HepG2 (cell line): ENCODE results near the gene AFG1L. TPM values are rescaled to one million over a fixed set of nuclear protein-coding genes. Genes with fewer than 3 reads are reported as not detected.

Source experiments
- HBP1 ChIP-seq: IDR thresholded peaks from 2 replicates; pipeline ENCODE4 v1.6.1; 2016; ENCODE audit warnings: low read depth, control low read depth
- HNRNPLL ChIP-seq: fragments of 200-400 bp; formaldehyde crosslinking; IDR thresholded peaks from 2 replicates; pipeline ENCODE4 v1.6.1; 2017; ENCODE audit warnings: mild to moderate bottlenecking, low read depth, low read length; ENCODE audit not compliant: poor library complexity, severe bottlenecking
- IKZF1 ChIP-seq: fragments of 450-650 bp; IDR thresholded peaks from 2 replicates; pipeline ENCODE4 v1.7.1; 2016
- JDP2 ChIP-seq: sonication (generic); formaldehyde crosslinking; IDR thresholded peaks from 2 replicates; pipeline ENCODE4 v1.8.1; 2022; ENCODE audit warnings: missing genetic modification reagents, borderline replicate concordance
- KLF11 ChIP-seq: IDR thresholded peaks from 2 replicates; pipeline ENCODE4 v1.6.1; 2016; ENCODE audit warnings: missing compliant biosample characterization
- PBX2 ChIP-seq: IDR thresholded peaks from 2 replicates; pipeline ENCODE4 v1.6.1; 2016; ENCODE audit warnings: control low read depth
- SOX13 ChIP-seq, 3 experiments: fragments of 450-650 bp in 1 of 3; sonication (generic) in 1 of 3; formaldehyde crosslinking in 1 of 3; IDR thresholded peaks in 2 of 3; conservative IDR thresholded peaks in 1 of 3; 2 replicates each; pipeline versions ENCODE4 v1.5.0 to v1.6.1; 2016 to 2020; ENCODE audit warnings: antibody characterized with exemption in 1 of 3, mild to moderate bottlenecking in 1 of 3, missing compliant biosample characterization in 1 of 3, missing genetic modification reagents in 1 of 3, moderate library complexity in 1 of 3
- SP1 ChIP-seq, 2 experiments: fragments of 450-650 bp in 1 of 2; sonication (generic) in 1 of 2; formaldehyde crosslinking in 1 of 2; IDR thresholded peaks; 2 replicates each; pipeline versions ENCODE4 v1.4.0 to v1.6.1; 2016 to 2020; ENCODE audit warnings: missing genetic modification reagents in 1 of 2
- ZMYM4 ChIP-seq: sonication (generic); formaldehyde crosslinking; IDR thresholded peaks from 2 replicates; pipeline ENCODE4 v1.8.1; 2023; ENCODE audit warnings: mild to moderate bottlenecking, missing genetic modification reagents
- ZNF224 ChIP-seq: sonication (generic); formaldehyde crosslinking; IDR thresholded peaks from 2 replicates; pipeline ENCODE4 v1.5.0; 2020; ENCODE audit warnings: mild to moderate bottlenecking, missing genetic modification reagents
- ZNF263 ChIP-seq: sonication (generic); formaldehyde crosslinking; IDR thresholded peaks from 2 replicates; pipeline ENCODE4 v1.4.0; 2020; ENCODE audit warnings: missing genetic modification reagents
- ZNF354B ChIP-seq: sonication (generic); formaldehyde crosslinking; IDR thresholded peaks from 2 replicates; pipeline ENCODE4 v1.8.0; 2022; ENCODE audit warnings: mild to moderate bottlenecking, missing genetic modification reagents
- ZNF44 ChIP-seq: sonication (generic); formaldehyde crosslinking; IDR thresholded peaks from 2 replicates; pipeline ENCODE4 v1.5.1; 2020; ENCODE audit warnings: mild to moderate bottlenecking, missing genetic modification reagents
- ZNF614 ChIP-seq: IDR thresholded peaks from 2 replicates; pipeline ENCODE4 v1.6.1; 2018; ENCODE audit warnings: missing biosample characterization, missing genetic modification reagents, inconsistent platforms, borderline replicate concordance
- ZNF792 ChIP-seq: IDR thresholded peaks from 2 replicates; pipeline ENCODE4 v1.6.1; 2016
- polyA plus RNA-seq, 8 experiments: library from polyadenylated mRNA; depleted of rRNA in 3 of 8; stranded (reverse) in 7 of 8; unstranded in 1 of 8; fragments of >200 nt; fragmentation: Illumina TruSeq in 4 of 8; extraction: Trizol in 4 of 8; gene quantifications; 2 replicates each; pipeline versions ENCODE4 v1.2.1 to v1.2.3, GENCODE V29; 2011 to 2016; ENCODE audit warnings: low read depth in 4 of 8, missing spikeins in 1 of 8, mixed read lengths in 1 of 8; ENCODE audit not compliant: insufficient read depth in 1 of 8
- total RNA-seq, 5 experiments: library from RNA; depleted of rRNA; stranded (reverse); fragments of >200 nt; fragmentation: Illumina TruSeq; extraction: Trizol; gene quantifications; 2 replicates each; pipeline ENCODE4 v1.2.3, GENCODE V29; 2016; ENCODE audit warnings: low read depth in 1 of 5
- TF ChIP-seq, protein P1 (sequence below): IDR thresholded peaks from 2 replicates; pipeline ENCODE4 v1.6.1; 2018; ENCODE audit warnings: missing genetic modification reagents
- TF ChIP-seq, protein P2 (sequence below): sonication (generic); formaldehyde crosslinking; IDR thresholded peaks from 2 replicates; pipeline ENCODE4 v1.4.0; 2020; ENCODE audit warnings: mild to moderate bottlenecking, low read depth, missing genetic modification reagents
- TF ChIP-seq, protein P3 (sequence below): sonication (generic); formaldehyde crosslinking; IDR thresholded peaks from 2 replicates; pipeline ENCODE4 v1.4.0; 2020; ENCODE audit warnings: missing genetic modification reagents
- TF ChIP-seq, protein P4 (sequence below): sonication (generic); formaldehyde crosslinking; IDR thresholded peaks from 2 replicates; pipeline ENCODE4 v1.8.0; 2023; ENCODE audit warnings: mild to moderate bottlenecking, missing genetic modification reagents
- TF ChIP-seq, protein P5 (sequence below): sonication (generic); formaldehyde crosslinking; IDR thresholded peaks from 2 replicates; pipeline ENCODE4 v1.4.0; 2020; ENCODE audit warnings: missing genetic modification reagents, mild to moderate bottlenecking, borderline replicate concordance

The AFG1L gene
- total and polyA plus RNA-seq, 2 of the 13 experiments (the other 11 are each of a cell fraction or from before 2014, with no cell fraction given), result 3.1 to 14.0 TPM

DNA sequence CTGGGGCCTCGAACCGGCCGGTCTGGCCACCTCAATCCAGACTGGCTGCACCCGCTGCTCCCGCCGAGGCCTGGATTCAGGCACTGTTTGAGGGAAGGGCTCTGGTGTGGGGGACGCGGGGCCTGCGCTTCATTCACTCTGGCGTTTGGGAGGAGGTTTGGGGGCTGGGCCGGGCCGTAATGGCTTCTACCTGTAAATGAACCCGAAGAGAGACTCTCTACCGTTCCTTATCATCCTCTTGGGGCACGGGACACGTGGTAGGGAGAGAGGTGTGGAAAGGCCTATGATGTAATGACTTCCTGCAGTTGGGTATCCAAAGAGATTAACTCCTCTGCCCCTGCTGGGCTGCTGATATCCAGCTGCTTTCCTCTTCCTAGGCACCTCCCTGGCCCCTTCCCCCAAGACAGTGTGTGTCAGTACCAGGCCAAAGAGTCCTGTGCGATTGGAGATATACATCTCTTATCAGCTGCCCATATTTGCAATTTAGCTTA is 267.7 kb downstream of the AFG1L start (continued):
- TF ChIP-seq HBP1 (CRISPR knock-in tag), result no peak
- TF ChIP-seq SOX13 (IDR thresholded peaks at IDR 0.05), result no peak
- TF ChIP-seq SOX13 (CRISPR knock-in tag; conservative IDR thresholded peaks at IDR 0.05 in 1 of 2, IDR thresholded peaks at IDR 0.05 in 1 of 2), result peak in 1 of 2 experiments; percentile 40; a peak in 1 of 4 replicates
- TF ChIP-seq, protein P1, sequence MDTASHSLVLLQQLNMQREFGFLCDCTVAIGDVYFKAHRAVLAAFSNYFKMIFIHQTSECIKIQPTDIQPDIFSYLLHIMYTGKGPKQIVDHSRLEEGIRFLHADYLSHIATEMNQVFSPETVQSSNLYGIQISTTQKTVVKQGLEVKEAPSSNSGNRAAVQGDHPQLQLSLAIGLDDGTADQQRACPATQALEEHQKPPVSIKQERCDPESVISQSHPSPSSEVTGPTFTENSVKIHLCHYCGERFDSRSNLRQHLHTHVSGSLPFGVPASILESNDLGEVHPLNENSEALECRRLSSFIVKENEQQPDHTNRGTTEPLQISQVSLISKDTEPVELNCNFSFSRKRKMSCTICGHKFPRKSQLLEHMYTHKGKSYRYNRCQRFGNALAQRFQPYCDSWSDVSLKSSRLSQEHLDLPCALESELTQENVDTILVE (CRISPR knock-in tag), result 0 out of 2 replicates have a peak, but pooled peaks have one; percentile 34
- TF ChIP-seq PBX2, result no peak
- TF ChIP-seq ZNF792 (CRISPR knock-in tag), result peak; percentile 69
- TF ChIP-seq ZNF44 (CRISPR knock-in tag), result no peak
- TF ChIP-seq HNRNPLL, result peak; percentile 4
- TF ChIP-seq ZMYM4, result peak; percentile 65
- TF ChIP-seq, protein P2, sequence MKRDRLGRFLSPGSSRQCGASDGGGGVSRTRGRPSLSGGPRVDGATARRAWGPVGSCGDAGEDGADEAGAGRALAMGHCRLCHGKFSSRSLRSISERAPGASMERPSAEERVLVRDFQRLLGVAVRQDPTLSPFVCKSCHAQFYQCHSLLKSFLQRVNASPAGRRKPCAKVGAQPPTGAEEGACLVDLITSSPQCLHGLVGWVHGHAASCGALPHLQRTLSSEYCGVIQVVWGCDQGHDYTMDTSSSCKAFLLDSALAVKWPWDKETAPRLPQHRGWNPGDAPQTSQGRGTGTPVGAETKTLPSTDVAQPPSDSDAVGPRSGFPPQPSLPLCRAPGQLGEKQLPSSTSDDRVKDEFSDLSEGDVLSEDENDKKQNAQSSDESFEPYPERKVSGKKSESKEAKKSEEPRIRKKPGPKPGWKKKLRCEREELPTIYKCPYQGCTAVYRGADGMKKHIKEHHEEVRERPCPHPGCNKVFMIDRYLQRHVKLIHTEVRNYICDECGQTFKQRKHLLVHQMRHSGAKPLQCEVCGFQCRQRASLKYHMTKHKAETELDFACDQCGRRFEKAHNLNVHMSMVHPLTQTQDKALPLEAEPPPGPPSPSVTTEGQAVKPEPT (CRISPR knock-in tag), result no peak
- peak; percentile 53; the same call in 1 of the 2 replicates for TF ChIP-seq KLF11 (CRISPR knock-in tag)
- TF ChIP-seq ZNF224, result peak; percentile 73; the same call in 1 of the 2 replicates
- TF ChIP-seq, protein P3, sequence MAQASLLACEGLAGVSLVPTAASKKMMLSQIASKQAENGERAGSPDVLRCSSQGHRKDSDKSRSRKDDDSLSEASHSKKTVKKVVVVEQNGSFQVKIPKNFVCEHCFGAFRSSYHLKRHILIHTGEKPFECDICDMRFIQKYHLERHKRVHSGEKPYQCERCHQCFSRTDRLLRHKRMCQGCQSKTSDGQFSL (CRISPR knock-in tag), result no peak
- peak; percentile 68; the same call in 1 of the 2 replicates for TF ChIP-seq ZNF614
- TF ChIP-seq JDP2, result no peak
- peak; percentile 30; the same call in 1 of the 2 replicates for TF ChIP-seq ZNF263
- no peak for TF ChIP-seq SP1 (IDR thresholded peaks at IDR 0.05)
- TF ChIP-seq SP1 (CRISPR knock-in tag; IDR thresholded peaks at IDR 0.05), result no peak
- no peak for TF ChIP-seq ZNF354B (CRISPR knock-in tag)
- TF ChIP-seq IKZF1, result no peak
- TF ChIP-seq, protein P4, sequence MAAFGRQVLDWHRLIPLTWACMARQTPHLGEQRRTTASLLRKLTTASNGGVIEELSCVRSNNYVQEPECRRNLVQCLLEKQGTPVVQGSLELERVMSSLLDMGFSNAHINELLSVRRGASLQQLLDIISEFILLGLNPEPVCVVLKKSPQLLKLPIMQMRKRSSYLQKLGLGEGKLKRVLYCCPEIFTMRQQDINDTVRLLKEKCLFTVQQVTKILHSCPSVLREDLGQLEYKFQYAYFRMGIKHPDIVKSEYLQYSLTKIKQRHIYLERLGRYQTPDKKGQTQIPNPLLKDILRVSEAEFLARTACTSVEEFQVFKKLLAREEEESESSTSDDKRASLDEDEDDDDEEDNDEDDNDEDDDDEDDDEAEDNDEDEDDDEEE (CRISPR knock-in tag), result no peak
- TF ChIP-seq, protein P5, sequence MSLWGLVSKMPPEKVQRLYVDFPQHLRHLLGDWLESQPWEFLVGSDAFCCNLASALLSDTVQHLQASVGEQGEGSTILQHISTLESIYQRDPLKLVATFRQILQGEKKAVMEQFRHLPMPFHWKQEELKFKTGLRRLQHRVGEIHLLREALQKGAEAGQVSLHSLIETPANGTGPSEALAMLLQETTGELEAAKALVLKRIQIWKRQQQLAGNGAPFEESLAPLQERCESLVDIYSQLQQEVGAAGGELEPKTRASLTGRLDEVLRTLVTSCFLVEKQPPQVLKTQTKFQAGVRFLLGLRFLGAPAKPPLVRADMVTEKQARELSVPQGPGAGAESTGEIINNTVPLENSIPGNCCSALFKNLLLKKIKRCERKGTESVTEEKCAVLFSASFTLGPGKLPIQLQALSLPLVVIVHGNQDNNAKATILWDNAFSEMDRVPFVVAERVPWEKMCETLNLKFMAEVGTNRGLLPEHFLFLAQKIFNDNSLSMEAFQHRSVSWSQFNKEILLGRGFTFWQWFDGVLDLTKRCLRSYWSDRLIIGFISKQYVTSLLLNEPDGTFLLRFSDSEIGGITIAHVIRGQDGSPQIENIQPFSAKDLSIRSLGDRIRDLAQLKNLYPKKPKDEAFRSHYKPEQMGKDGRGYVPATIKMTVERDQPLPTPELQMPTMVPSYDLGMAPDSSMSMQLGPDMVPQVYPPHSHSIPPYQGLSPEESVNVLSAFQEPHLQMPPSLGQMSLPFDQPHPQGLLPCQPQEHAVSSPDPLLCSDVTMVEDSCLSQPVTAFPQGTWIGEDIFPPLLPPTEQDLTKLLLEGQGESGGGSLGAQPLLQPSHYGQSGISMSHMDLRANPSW, result 0 out of 2 replicates have a peak, but pooled peaks have one; percentile 34
